ENCODE results near the gene NEDD4L. TPM values are rescaled to one million over a fixed set of nuclear protein-coding genes. Genes with fewer than 3 reads are reported as not detected.

The NEDD4L gene
- total and polyA plus RNA-seq, 4 donors = 10.2 to 20.3 (median 13.2) TPM

DNA sequence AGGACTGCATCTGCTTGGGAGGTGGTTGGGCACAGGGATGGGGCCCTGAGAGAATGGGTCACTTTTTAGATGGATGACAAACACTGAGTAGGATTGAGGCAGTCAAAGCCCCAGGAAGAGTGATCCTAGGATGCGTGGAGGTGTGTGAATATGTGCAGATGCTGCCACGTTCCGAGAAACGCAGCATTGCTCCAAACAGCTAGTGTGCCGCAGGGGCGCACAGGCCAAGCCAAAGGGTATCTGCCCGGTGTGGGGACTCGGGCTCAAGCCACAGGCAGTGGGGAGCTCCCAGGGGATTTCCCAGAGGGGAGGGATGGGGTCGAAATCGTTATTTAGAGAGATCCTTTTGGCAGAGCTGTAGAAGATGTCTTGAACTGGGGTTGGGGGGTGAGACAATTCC is 310.8 kb downstream of the NEDD4L start:
- no peak for TF ChIP-seq SP1 (IDR thresholded peaks at IDR 0.05)
- TF ChIP-seq NR2F2 (IDR thresholded peaks at IDR 0.05) = no peak
- no peak for TF ChIP-seq FOXA2 (IDR thresholded peaks at IDR 0.05)
- TF ChIP-seq, protein P1, sequence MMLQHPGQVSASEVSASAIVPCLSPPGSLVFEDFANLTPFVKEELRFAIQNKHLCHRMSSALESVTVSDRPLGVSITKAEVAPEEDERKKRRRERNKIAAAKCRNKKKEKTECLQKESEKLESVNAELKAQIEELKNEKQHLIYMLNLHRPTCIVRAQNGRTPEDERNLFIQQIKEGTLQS (IDR thresholded peaks at IDR 0.05) = no peak
- TF ChIP-seq, protein P2, sequence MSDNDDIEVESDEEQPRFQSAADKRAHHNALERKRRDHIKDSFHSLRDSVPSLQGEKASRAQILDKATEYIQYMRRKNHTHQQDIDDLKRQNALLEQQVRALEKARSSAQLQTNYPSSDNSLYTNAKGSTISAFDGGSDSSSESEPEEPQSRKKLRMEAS (IDR thresholded peaks at IDR 0.05) = no peak
- TF ChIP-seq, protein P3, sequence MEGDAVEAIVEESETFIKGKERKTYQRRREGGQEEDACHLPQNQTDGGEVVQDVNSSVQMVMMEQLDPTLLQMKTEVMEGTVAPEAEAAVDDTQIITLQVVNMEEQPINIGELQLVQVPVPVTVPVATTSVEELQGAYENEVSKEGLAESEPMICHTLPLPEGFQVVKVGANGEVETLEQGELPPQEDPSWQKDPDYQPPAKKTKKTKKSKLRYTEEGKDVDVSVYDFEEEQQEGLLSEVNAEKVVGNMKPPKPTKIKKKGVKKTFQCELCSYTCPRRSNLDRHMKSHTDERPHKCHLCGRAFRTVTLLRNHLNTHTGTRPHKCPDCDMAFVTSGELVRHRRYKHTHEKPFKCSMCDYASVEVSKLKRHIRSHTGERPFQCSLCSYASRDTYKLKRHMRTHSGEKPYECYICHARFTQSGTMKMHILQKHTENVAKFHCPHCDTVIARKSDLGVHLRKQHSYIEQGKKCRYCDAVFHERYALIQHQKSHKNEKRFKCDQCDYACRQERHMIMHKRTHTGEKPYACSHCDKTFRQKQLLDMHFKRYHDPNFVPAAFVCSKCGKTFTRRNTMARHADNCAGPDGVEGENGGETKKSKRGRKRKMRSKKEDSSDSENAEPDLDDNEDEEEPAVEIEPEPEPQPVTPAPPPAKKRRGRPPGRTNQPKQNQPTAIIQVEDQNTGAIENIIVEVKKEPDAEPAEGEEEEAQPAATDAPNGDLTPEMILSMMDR (IDR thresholded peaks at IDR 0.05; ENCODE audit: low read depth, low read length, missing input control) = no peak
- no peak for TF ChIP-seq RXRA (IDR thresholded peaks at IDR 0.05)
- no peak for TF ChIP-seq HNF4G (IDR thresholded peaks at IDR 0.05)
- no peak for TF ChIP-seq YY1 (IDR thresholded peaks at IDR 0.05)
- TF ChIP-seq EGR1 (IDR thresholded peaks at IDR 0.05; ENCODE audit: low read depth in 2 of 2) = no peak
- no peak for TF ChIP-seq TAF1 (conservative IDR thresholded peaks at IDR 0.05)
- no peak for TF ChIP-seq JUND (IDR thresholded peaks at IDR 0.05)
- TF ChIP-seq, protein P4, sequence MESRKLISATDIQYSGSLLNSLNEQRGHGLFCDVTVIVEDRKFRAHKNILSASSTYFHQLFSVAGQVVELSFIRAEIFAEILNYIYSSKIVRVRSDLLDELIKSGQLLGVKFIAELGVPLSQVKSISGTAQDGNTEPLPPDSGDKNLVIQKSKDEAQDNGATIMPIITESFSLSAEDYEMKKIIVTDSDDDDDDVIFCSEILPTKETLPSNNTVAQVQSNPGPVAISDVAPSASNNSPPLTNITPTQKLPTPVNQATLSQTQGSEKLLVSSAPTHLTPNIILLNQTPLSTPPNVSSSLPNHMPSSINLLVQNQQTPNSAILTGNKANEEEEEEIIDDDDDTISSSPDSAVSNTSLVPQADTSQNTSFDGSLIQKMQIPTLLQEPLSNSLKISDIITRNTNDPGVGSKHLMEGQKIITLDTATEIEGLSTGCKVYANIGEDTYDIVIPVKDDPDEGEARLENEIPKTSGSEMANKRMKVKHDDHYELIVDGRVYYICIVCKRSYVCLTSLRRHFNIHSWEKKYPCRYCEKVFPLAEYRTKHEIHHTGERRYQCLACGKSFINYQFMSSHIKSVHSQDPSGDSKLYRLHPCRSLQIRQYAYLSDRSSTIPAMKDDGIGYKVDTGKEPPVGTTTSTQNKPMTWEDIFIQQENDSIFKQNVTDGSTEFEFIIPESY (IDR thresholded peaks at IDR 0.05) = no peak
- no peaks in the 10 kb centered on the region for H3K27me3 ChIP-seq (ENCODE audit: control insufficient read depth in 4 of 4, insufficient read depth in 4 of 4, low read length in 3 of 4)
- WGBS = 94% methylated on average over 10 of the region's 10 CpGs
- H3K9ac ChIP-seq (ENCODE audit: low read depth in 1 of 2, low read length in 2 of 2) = no peak overlapping the region
- DNase-seq (ENCODE audit: low spot score) = no peak
- peaks cover 0 to 6% (median 0%) of the 10 kb centered on the region in 4 donors for H3K36me3 ChIP-seq (ENCODE audit: control insufficient read depth in 4 of 4, insufficient read depth in 3 of 4, low read depth in 1 of 4, low read length in 3 of 4)
- no peak overlapping the region for H3K4me3 ChIP-seq (ENCODE audit: low read depth in 1 of 3, low read length in 3 of 3)
- no peaks in the 10 kb centered on the region for H3K4me1 ChIP-seq (ENCODE audit: control insufficient read depth in 4 of 4, insufficient read depth in 4 of 4, low read length in 3 of 4)
- no peak overlapping the region for H3K27ac ChIP-seq (ENCODE audit: low read depth in 1 of 2, low read length in 2 of 2)
- no peaks in the 10 kb centered on the region for H3K9me3 ChIP-seq (ENCODE audit: control insufficient read depth in 4 of 4, low read length in 3 of 4)

DNA sequence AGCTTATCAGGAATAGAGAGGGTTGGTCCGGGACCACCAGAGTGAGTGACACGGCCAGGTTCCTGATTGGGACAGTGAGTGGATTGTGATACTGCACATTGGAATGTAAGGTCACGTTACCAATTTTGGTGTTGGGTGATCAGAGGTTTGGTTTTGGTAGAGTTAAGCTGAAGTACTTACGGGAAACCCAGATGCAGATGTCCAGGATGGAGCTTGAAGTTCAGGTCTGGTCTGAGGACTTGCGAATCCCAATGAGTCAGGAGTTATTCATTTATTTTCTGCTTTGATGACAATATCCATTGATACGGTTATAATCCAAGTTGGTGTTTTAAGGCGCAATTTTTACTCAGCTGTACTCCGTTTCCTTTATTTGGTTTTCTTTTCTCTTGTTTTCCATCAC is 311.2 kb downstream of the NEDD4L start:
- 97% methylated on average over 8 of the region's 8 CpGs for WGBS

DNA sequence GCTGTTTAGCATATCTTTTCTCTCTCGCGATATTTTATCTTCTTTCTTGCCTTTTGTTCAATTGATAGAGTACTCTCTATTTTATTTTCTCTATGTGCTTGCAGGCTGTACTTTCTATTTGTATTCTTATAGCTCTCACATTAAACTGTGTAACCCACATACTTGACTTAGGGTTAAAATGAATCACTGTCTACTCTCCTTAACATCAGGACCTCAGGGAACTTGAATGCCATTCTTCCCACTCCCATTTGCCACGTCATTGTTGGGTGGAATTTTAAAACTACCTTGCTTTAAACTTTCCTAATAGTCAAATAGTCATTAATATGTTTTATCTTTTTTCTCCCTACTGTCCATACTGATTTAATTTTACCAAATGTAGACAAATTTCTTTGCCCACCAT is 315.2 kb downstream of the NEDD4L start:
- H3K27me3 ChIP-seq (ENCODE audit: control insufficient read depth in 4 of 4, insufficient read depth in 4 of 4, low read length in 3 of 4) = no peaks in the 10 kb centered on the region
- no peaks in the 10 kb centered on the region for H3K9me3 ChIP-seq (ENCODE audit: control insufficient read depth in 4 of 4, low read length in 3 of 4)
- no peak for DNase-seq (ENCODE audit: low spot score)
- peaks cover 0 to 2% (median 0%) of the 10 kb centered on the region in 4 donors for H3K36me3 ChIP-seq (ENCODE audit: control insufficient read depth in 4 of 4, insufficient read depth in 3 of 4, low read depth in 1 of 4, low read length in 3 of 4)
- no peak overlapping the region for H3K9ac ChIP-seq (ENCODE audit: low read depth in 1 of 2, low read length in 2 of 2)
- no peak overlapping the region for H3K4me3 ChIP-seq (ENCODE audit: low read depth in 1 of 3, low read length in 3 of 3)
- no peak overlapping the region for H3K27ac ChIP-seq (ENCODE audit: low read depth in 1 of 2, low read length in 2 of 2)
- 95% methylated on average over 3 of the region's 3 CpGs for whole genome bisulfite sequencing
- peaks cover 3 to 11% (median 3%) of the 10 kb centered on the region in 4 donors for H3K4me1 ChIP-seq (ENCODE audit: control insufficient read depth in 4 of 4, insufficient read depth in 4 of 4, low read length in 3 of 4)
- no peak for TF ChIP-seq NR2F2 (IDR thresholded peaks at IDR 0.05)
- no peak for TF ChIP-seq JUND (IDR thresholded peaks at IDR 0.05)
- TF ChIP-seq, protein P2 (IDR thresholded peaks at IDR 0.05) = no peak
- TF ChIP-seq, protein P5, sequence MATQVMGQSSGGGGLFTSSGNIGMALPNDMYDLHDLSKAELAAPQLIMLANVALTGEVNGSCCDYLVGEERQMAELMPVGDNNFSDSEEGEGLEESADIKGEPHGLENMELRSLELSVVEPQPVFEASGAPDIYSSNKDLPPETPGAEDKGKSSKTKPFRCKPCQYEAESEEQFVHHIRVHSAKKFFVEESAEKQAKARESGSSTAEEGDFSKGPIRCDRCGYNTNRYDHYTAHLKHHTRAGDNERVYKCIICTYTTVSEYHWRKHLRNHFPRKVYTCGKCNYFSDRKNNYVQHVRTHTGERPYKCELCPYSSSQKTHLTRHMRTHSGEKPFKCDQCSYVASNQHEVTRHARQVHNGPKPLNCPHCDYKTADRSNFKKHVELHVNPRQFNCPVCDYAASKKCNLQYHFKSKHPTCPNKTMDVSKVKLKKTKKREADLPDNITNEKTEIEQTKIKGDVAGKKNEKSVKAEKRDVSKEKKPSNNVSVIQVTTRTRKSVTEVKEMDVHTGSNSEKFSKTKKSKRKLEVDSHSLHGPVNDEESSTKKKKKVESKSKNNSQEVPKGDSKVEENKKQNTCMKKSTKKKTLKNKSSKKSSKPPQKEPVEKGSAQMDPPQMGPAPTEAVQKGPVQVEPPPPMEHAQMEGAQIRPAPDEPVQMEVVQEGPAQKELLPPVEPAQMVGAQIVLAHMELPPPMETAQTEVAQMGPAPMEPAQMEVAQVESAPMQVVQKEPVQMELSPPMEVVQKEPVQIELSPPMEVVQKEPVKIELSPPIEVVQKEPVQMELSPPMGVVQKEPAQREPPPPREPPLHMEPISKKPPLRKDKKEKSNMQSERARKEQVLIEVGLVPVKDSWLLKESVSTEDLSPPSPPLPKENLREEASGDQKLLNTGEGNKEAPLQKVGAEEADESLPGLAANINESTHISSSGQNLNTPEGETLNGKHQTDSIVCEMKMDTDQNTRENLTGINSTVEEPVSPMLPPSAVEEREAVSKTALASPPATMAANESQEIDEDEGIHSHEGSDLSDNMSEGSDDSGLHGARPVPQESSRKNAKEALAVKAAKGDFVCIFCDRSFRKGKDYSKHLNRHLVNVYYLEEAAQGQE (IDR thresholded peaks at IDR 0.05) = no peak
- no peak for TF ChIP-seq HNF4G (IDR thresholded peaks at IDR 0.05)
- TF ChIP-seq GABPA (IDR thresholded peaks at IDR 0.05 in 1 of 2, conservative IDR thresholded peaks at IDR 0.05 in 1 of 2) = no peak
- TF ChIP-seq FOXA2 (IDR thresholded peaks at IDR 0.05) = no peak
- no peak for TF ChIP-seq SP1 (IDR thresholded peaks at IDR 0.05)

More for the DNA sequence above, 311.2 kb downstream of the NEDD4L start:
- Histone ChIP-seq H3K36me3 (ENCODE audit: control insufficient read depth in 4 of 4, insufficient read depth in 3 of 4, low read depth in 1 of 4, low read length in 3 of 4) (peaks cover 0 to 6% (median 0%) of the 10 kb centered on the region in 4 donors), H3K9ac (ENCODE audit: low read depth in 1 of 2, low read length in 2 of 2) (no peak overlapping the region), H3K27me3 (ENCODE audit: control insufficient read depth in 4 of 4, insufficient read depth in 4 of 4, low read length in 3 of 4) (no peaks in the 10 kb centered on the region), H3K27ac (ENCODE audit: low read depth in 1 of 2, low read length in 2 of 2) (no peak overlapping the region), H3K4me3 (ENCODE audit: low read depth in 1 of 3, low read length in 3 of 3) (no peak overlapping the region), H3K9me3 (ENCODE audit: control insufficient read depth in 4 of 4, low read length in 3 of 4) (no peaks in the 10 kb centered on the region), H3K4me1 (ENCODE audit: control insufficient read depth in 4 of 4, insufficient read depth in 4 of 4, low read length in 3 of 4) (no peaks in the 10 kb centered on the region)
- TF ChIP-seq RAD21 (IDR thresholded peaks at IDR 0.05) = no peak
- TF ChIP-seq SP1 (IDR thresholded peaks at IDR 0.05) = no peak
- TF ChIP-seq HNF4G (IDR thresholded peaks at IDR 0.05) = no peak
- TF ChIP-seq NR2F2 (IDR thresholded peaks at IDR 0.05) = no peak
- TF ChIP-seq RXRA (IDR thresholded peaks at IDR 0.05) = no peak
- no peak for DNase-seq (ENCODE audit: low spot score)

Data from liver (tissue), 9 donors.